Breast epithelium (tissue), 4 donors: ENCODE results near the gene BABAM2. TPM values are rescaled to one million over a fixed set of nuclear protein-coding genes. Genes with fewer than 3 reads are reported as not detected.

Source experiments
- DNase-seq, 2 donors: peaks; one replicate each; pipeline ENCODE4 v3.0.0-alpha.2; 2019; ENCODE audit warnings: low spot score in 2 of 2
- H3K27ac ChIP-seq, 2 donors: fragments of 200-600 bp; sonication (generic) in 1 of 2; one replicate each; pipeline ENCODE4 v1.5.1; 2016 to 2019; ENCODE audit warnings: mild to moderate bottlenecking in 1 of 2
- H3K27me3 ChIP-seq, 2 donors: fragments of 200-600 bp; sonication (generic) in 1 of 2; one replicate each; pipeline versions ENCODE4 v1.5.1 to v1.6.0; 2017 to 2019; ENCODE audit warnings: control low read depth in 1 of 2, mild to moderate bottlenecking in 1 of 2
- H3K36me3 ChIP-seq: fragments of 200-600 bp; one replicate; pipeline ENCODE4 v1.5.1; 2019
- H3K4me1 ChIP-seq, 2 donors: fragments of 200-600 bp; sonication (generic); one replicate each; pipeline ENCODE4 v1.5.1; 2016 to 2019; ENCODE audit warnings: control low read depth in 1 of 2
- H3K4me3 ChIP-seq, 3 donors: fragments of 200-600 bp; sonication (generic); 1 replicate in 2 of 3; 2 replicates in 1 of 3; pipeline ENCODE4 v1.5.1; 2016 to 2019; ENCODE audit warnings: mild to moderate bottlenecking in 3 of 3, moderate library complexity in 2 of 3
- H3K9me3 ChIP-seq, 2 donors: fragments of 200-600 bp; sonication (generic) in 1 of 2; one replicate each; pipeline ENCODE4 v1.5.1; 2016 to 2019; ENCODE audit warnings: control low read depth in 1 of 2
- POLR2A ChIP-seq: fragments of 450-650 bp; IDR thresholded peaks from one replicate; pipeline ENCODE4 v1.6.1; 2016; ENCODE audit warnings: antibody characterized with exemption, mild to moderate bottlenecking, moderate library complexity
- POLR2AphosphoS5 ChIP-seq, 3 donors: sonication (generic); formaldehyde crosslinking; IDR thresholded peaks; one replicate each; pipeline ENCODE4 v1.6.1; 2017; ENCODE audit warnings: antibody characterized with exemption in 3 of 3
- intact Hi-C: fragments of 100-400 bp; cut with DNase I; formaldehyde crosslinking; loops from one replicate; pipeline ENCODE4 v1.15.1; 2023; ENCODE audit warnings: low total_unique reads
- total RNA-seq, 3 donors: library from RNA; depleted of rRNA; stranded (reverse); fragments of >200 nt; gene quantifications; one replicate each; pipeline ENCODE4 v1.1.0, GENCODE V29; 2016
- TF ChIP-seq, protein P1 (sequence below), 3 donors: fragments of 450-650 bp; IDR thresholded peaks; one replicate each; pipeline ENCODE4 v1.5.1; 2016 to 2017; ENCODE audit warnings: antibody characterized with exemption in 3 of 3, mild to moderate bottlenecking in 3 of 3, moderate library complexity in 3 of 3

BABAM2 gene
- total RNA-seq, 3 donors from 2014 or later = 34.7 to 46.2 (median 37.4) TPM

GRCh38 chr2:28305202-28305601 lies 414.7 kb downstream of the BABAM2 start:
- H3K27ac ChIP-seq = no peak overlapping the region
- H3K27me3 ChIP-seq = no peaks in the 10 kb centered on the region
- intact Hi-C loops = no loop called here
- no peaks in the 10 kb centered on the region for H3K36me3 ChIP-seq
- no peaks in the 10 kb centered on the region for H3K4me1 ChIP-seq
- H3K4me3 ChIP-seq = no peak overlapping the region
- no peaks in the 10 kb centered on the region for H3K9me3 ChIP-seq
- TF ChIP-seq POLR2A = no peak
- TF ChIP-seq, protein P1, sequence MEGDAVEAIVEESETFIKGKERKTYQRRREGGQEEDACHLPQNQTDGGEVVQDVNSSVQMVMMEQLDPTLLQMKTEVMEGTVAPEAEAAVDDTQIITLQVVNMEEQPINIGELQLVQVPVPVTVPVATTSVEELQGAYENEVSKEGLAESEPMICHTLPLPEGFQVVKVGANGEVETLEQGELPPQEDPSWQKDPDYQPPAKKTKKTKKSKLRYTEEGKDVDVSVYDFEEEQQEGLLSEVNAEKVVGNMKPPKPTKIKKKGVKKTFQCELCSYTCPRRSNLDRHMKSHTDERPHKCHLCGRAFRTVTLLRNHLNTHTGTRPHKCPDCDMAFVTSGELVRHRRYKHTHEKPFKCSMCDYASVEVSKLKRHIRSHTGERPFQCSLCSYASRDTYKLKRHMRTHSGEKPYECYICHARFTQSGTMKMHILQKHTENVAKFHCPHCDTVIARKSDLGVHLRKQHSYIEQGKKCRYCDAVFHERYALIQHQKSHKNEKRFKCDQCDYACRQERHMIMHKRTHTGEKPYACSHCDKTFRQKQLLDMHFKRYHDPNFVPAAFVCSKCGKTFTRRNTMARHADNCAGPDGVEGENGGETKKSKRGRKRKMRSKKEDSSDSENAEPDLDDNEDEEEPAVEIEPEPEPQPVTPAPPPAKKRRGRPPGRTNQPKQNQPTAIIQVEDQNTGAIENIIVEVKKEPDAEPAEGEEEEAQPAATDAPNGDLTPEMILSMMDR (IDR thresholded peaks at IDR 0.05) = no peak
- no peak for TF ChIP-seq POLR2AphosphoS5 (IDR thresholded peaks at IDR 0.05)
- DNase-seq = no peak

DNA sequence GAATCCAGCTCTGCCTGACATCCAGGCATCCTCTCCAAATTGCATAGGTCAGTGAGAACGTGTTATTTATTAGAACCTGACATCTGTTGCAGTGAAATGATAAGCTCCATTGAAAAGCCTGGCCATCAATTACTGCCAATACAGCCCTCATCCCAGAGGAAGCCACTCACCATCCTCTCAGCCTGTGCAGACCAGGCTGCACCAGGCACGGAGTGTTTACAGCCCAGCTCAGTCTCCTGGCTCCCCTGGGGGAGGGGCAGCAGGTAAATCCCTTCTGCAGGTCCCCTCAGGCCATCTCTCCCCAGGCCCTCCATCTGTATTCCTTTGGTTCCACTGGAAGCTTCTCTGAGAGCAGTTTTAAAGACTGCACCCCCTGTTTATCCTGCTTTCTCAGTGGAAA lies 419.6 kb downstream of the BABAM2 start:
- DNase-seq = no peak
- Histone ChIP-seq H3K27ac (no peak overlapping the region), H3K27me3 (no peaks in the 10 kb centered on the region), H3K36me3 (no peaks in the 10 kb centered on the region), H3K4me1 (no peaks in the 10 kb centered on the region), H3K4me3 (no peak overlapping the region), H3K9me3 (no peaks in the 10 kb centered on the region)
- TF ChIP-seq POLR2A (no peak), POLR2AphosphoS5 (IDR thresholded peaks at IDR 0.05) (no peak)
- TF ChIP-seq, protein P1 (IDR thresholded peaks at IDR 0.05) = no peak
- intact Hi-C loops = loop anchor here (1.0 kb wide), 1 partner anchor 46 kb away; no protein-coding TSS in a partner anchor

DNA sequence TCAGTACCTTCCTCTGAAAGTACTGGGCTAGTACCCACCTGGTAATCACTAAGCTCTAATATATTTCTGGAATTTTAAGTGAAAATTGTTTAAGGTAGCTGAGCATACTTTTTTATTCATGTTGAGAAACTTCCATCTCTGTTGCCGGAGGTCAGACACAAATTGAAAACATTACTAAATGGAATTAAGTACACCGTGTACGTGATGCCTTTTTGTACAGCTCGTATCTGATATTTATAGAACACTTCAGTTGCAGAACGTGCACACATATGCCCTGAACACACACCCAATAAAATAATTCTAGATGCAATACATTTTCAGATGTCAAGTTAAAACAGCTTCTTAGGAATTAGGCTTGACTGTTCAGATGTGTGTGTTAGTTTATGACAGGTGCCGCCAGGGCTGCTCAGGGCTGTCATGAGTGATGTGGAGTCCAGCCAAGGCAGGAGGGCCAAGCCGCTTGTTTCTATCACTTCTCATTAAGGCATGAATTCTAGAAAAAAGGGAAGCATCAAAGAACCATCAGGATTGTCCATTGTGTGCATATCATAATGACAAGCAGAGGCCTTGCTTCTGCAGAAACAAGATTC lies 421.2 kb downstream of the BABAM2 start:
- Histone ChIP-seq H3K9me3 (no peaks in the 10 kb centered on the region), H3K36me3 (no peaks in the 10 kb centered on the region), H3K27ac (no peak overlapping the region), H3K27me3 (no peaks in the 10 kb centered on the region), H3K4me1 (no peaks in the 10 kb centered on the region), H3K4me3 (no peak overlapping the region)
- intact Hi-C loops = no loop called here
- no peak for DNase-seq
- TF ChIP-seq, protein P1 (IDR thresholded peaks at IDR 0.05) = no peak
- TF ChIP-seq POLR2AphosphoS5 (IDR thresholded peaks at IDR 0.05) (no peak), POLR2A (no peak)

DNA sequence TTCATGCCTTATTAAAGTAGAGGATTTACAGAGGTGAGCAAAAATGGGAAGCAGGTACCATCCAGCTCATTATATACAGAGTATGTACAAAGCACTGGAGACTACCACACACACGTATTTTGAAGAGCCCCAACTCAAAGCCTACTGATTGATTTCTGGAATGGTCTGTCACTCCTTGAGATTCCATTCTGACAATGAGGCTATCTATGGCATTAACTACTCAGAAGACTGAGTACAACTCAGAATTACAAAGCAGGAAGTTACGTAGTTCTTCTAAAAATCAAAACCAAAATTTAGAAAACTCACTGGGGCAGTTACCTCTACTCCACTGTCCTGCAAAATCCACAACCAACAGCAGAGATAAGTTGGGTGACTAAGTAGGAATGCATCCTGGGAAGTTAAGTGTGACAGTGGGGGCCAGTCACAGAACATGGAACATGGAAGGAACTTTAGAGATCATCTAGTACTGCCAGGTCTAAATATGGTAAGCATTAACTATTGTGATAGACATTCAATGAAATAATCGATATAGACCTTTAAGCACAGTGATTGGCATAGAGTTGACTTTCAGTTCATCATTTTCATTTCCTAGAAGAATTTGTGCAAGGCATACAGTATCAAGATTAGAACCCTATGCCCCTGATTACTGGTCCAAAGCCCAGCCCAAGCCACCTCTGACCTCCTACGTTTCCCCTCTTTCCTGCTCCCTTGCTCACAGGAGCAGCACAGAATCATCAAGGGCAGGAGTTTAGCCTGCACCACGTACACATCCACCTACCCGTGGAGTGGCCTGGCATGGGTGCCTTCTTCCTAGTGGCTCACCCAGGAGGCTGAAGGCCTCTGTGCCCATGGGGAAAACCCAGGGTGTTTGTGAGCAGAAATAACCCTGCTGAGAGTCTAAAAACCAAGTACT lies 422.0 kb downstream of the BABAM2 start:
- no peaks in the 10 kb centered on the region for H3K27me3 ChIP-seq
- no peak for TF ChIP-seq POLR2A
- TF ChIP-seq, protein P1 (IDR thresholded peaks at IDR 0.05) = no peak
- H3K4me3 ChIP-seq = no peak overlapping the region
- no peaks in the 10 kb centered on the region for H3K36me3 ChIP-seq
- no peaks in the 10 kb centered on the region for H3K4me1 ChIP-seq
- DNase-seq = no peak
- H3K27ac ChIP-seq = no peak overlapping the region
- no peaks in the 10 kb centered on the region for H3K9me3 ChIP-seq
- intact Hi-C loops = no loop called here

DNA sequence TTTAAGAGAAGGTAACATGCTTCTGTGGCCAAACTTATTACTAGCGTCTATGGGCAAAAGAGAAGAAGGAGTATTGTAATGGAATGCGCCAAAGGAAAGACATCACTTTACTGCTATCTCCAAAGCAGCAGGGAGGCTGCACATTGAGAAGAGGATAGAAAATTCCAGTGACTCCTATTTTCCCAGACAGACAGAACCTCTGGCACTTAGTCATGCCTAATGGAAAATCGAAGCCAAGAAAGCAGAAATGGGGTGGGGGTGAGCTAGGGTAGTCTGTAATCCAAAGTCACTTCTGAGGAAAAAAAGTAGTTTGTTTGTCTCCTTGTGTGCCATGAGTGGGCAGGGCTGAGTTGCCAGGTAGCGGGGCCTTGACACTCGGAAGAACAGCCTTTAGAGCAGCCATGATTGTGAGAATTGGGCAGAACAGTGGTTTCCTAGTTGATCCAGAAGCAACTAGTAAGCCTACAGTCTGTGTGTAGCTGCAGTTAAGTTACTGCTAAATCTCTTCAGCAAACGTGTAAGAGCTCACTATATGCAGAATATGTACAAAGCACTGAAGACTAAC lies 422.8 kb downstream of the BABAM2 start:
- Histone ChIP-seq H3K27ac (no peak overlapping the region), H3K4me1 (no peaks in the 10 kb centered on the region), H3K27me3 (no peaks in the 10 kb centered on the region), H3K4me3 (no peak overlapping the region), H3K36me3 (no peaks in the 10 kb centered on the region), H3K9me3 (no peaks in the 10 kb centered on the region)
- TF ChIP-seq POLR2A (no peak), POLR2AphosphoS5 (IDR thresholded peaks at IDR 0.05) (no peak)
- TF ChIP-seq, protein P1 (IDR thresholded peaks at IDR 0.05) = no peak
- intact Hi-C loops = no loop called here
- no peak for DNase-seq
